ENCODE measurements around the gene ITGBL1. TPM values are rescaled to one million over a fixed set of nuclear protein-coding genes. Genes with fewer than 3 reads are reported as not detected.

ITGBL1 gene
- total and polyA plus RNA-seq, 2 of the 4 experiments (the other 2 are of a cell fraction), result 22.2 to 24.2 TPM

- Histone ChIP-seq H2BK5ac (ENCODE audit: low read depth, low read length, poor library complexity, severe bottlenecking) (no peak overlapping the region), H2AK5ac (ENCODE audit: low read depth, low read length) (no peak overlapping the region), H3K9me3 (ENCODE audit: control insufficient read depth, insufficient read depth, low read length) (no peaks in the 10 kb centered on the region), H4K20me1 (ENCODE audit: insufficient read depth, low read length) (no peaks in the 10 kb centered on the region), H4K5ac (ENCODE audit: low read depth, low read length) (no peak overlapping the region), H3K23ac (ENCODE audit: low read depth, low read length) (no peak overlapping the region), H3K4ac (ENCODE audit: low read depth, low read length) (no peak overlapping the region), H3K4me1 (ENCODE audit: control insufficient read depth, insufficient read depth, low read length) (no peaks in the 10 kb centered on the region), H2AFZ (replicated peaks; ENCODE audit: low read length, poor library complexity) (no peak overlapping the region), H3K14ac (replicated peaks; ENCODE audit: low read depth, low read length) (no peak overlapping the region), H4K91ac (ENCODE audit: insufficient read depth, low read depth, low read length) (no peak overlapping the region), H3K9ac (ENCODE audit: low read depth, low read length) (no peak overlapping the region), H3K27ac (ENCODE audit: insufficient read depth, low read length) (no peak overlapping the region), H3K4me3 (ENCODE audit: insufficient read depth, low read depth, low read length) (no peak overlapping the region), H3K27me3 (ENCODE audit: control insufficient read depth, insufficient read depth, low read length) (no peaks in the 10 kb centered on the region), H2BK120ac (ENCODE audit: low read depth, low read length) (no peak overlapping the region), H3K56ac (ENCODE audit: extremely low read depth, insufficient read depth, low read length) (no peak overlapping the region), H3K79me1 (ENCODE audit: low read depth in 1 of 2, low read length in 2 of 2) (no peaks in the 10 kb centered on the region), H4K8ac (ENCODE audit: low read depth in 2 of 2, low read length in 2 of 2) (no peak overlapping the region), H2BK15ac (ENCODE audit: low read depth, low read length) (no peak overlapping the region), H2BK20ac (ENCODE audit: low read depth, low read length) (no peak overlapping the region), H2AK9ac (replicated peaks; ENCODE audit: low read depth, low read length, poor library complexity) (no peak overlapping the region), H3K9me1 (ENCODE audit: insufficient read depth, low read length) (no peaks in the 10 kb centered on the region), H3K4me2 (ENCODE audit: low read depth, low read length) (no peak overlapping the region), H3K18ac (ENCODE audit: low read depth, low read length) (no peak overlapping the region), H3K36me3 (ENCODE audit: control insufficient read depth, insufficient read depth, low read length) (no peaks in the 10 kb centered on the region)
- POLR2A ChIA-PET (ENCODE audit: unreplicated experiment), result no interaction called here
- ATAC-seq (ENCODE audit: low read depth) (no peak), DNase-seq (no peak)
- CTCF ChIA-PET, result no interaction called here
- BruUV-seq (replicated peaks), result no TSS peak
- TF ChIP-seq SMC3 (IDR thresholded peaks at IDR 0.05; ENCODE audit: low read depth, low read length) (no peak), RCOR1 (IDR thresholded peaks at IDR 0.05; ENCODE audit: insufficient replicate concordance, low read length) (no peak), MAFK (IDR thresholded peaks at IDR 0.05; ENCODE audit: low read depth, low read length) (no peak), CEBPB (IDR thresholded peaks at IDR 0.05; ENCODE audit: low read depth, low read length) (peak; percentile 43; the same call in 1 of the 2 replicates), NFE2L2 (IDR thresholded peaks at IDR 0.05; ENCODE audit: low read depth, low read length) (no peak), USF2 (IDR thresholded peaks at IDR 0.05; ENCODE audit: low read depth, low read length) (no peak), RFX5 (IDR thresholded peaks at IDR 0.05; ENCODE audit: low read depth, low read length) (no peak)
- in situ Hi-C loops (cut with MboI; ENCODE audit: low sequenced_read_pairs) (no loop called here), dilution Hi-C loops (cut with HindIII; ENCODE audit: low sequenced_read_pairs, unreplicated experiment) (no loop called here), intact Hi-C loops (cut with micrococcal nuclease) (no loop called here)
- WGBS, 2 experiments (ENCODE audit: extremely low coverage in 2 of 2, insufficient read length in 1 of 2), result no CpG with 5 or more reads among the region's 1 CpG
These were observed 297.1 kb downstream of the ITGBL1 start for GRCh38 chr13:101749584-101749983.

Measured in IMR-90 (cell line).